Posterior cingulate gyrus (tissue), 11 donors: ENCODE results near the gene HMMR.
A peak's percentile ranks its signal among the peaks of the same experiment; 100 is the strongest.

ENCODE experiments used
- DNase-seq, 10 donors: peaks; one replicate each; pipeline versions ENCODE4 v3.0.0 to v3.0.0-alpha.2; 2020 to 2021; ENCODE audit warnings: mixed read lengths in 3 of 10
- intact Hi-C: fragments of 100-400 bp; cut with DNase I; formaldehyde crosslinking; loops from one replicate; pipeline ENCODE4 v1.15.1; 2023

Gene HMMR

DNA sequence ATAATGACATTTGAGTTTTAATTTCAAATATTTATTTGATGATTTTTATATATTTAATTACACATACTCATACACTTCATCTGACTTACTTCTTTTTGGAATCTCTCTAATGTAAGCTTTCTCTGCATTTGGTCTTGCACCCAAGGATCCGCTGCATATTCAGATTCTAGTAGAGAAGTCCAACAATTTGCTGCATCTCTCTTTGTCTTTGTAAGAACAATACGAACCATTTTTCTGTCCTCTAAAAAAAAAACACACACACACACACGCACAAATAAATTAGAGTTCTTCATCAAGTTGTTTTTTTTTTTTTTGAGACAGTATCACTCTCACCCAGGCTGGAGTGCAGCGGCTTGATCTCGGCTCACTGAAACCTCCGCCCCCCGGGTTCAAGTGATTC, 3.6 kb upstream of the HMMR start:
- peak in 1 of 10 donors; percentile 63 for DNase-seq
- intact Hi-C loops: loop anchor here (2.0 kb wide), 1 partner anchor 18 kb away; no protein-coding TSS in a partner anchor

DNA sequence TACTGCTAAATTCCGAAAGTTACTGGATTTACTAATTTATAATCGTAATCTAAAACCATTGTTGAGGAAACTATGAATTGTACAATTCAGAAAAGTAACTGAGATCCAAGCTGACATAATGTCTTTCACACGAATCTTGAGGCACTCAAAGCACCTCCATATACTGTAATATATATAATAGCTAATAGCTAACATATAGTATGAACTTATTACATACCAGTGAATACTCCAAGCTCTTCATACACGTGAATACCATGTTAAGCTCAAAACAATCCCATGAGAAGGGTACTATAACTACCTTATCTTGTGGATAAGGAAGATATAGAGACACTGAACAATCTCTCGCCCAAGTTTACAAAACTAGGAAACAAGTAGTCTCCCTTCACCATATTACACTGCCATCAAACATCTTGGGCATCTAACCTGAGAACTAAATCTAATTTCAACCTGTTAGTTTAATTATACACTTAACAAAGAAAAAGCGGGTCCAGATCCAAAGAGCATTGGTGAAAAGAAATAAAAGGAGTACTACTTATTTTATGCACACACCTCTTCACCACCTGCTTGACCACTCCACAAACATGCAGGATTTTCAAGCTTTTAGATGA, 1.6 kb upstream of the HMMR start:
- DNase-seq: no peak
- intact Hi-C loops: no loop called here

DNA sequence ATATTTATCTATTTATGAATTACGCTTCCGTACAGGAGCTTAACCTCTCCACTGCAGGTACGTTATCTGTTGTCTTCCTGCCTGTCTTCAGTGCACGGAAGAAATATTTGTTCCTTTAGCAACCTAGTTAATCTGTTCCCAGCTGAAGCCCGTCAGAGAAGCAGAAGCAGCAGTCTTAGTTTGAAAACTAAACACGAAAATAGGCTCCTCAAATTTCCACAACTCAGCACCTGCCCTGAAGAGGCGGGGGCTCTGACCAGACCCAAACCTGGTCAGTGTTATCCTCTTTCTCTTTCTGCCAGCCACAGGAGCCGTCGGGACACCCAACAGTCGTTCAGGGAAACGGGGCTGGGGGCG, 992 bp upstream of the HMMR start:
- intact Hi-C loops: no loop called here
- DNase-seq: no peak

DNA sequence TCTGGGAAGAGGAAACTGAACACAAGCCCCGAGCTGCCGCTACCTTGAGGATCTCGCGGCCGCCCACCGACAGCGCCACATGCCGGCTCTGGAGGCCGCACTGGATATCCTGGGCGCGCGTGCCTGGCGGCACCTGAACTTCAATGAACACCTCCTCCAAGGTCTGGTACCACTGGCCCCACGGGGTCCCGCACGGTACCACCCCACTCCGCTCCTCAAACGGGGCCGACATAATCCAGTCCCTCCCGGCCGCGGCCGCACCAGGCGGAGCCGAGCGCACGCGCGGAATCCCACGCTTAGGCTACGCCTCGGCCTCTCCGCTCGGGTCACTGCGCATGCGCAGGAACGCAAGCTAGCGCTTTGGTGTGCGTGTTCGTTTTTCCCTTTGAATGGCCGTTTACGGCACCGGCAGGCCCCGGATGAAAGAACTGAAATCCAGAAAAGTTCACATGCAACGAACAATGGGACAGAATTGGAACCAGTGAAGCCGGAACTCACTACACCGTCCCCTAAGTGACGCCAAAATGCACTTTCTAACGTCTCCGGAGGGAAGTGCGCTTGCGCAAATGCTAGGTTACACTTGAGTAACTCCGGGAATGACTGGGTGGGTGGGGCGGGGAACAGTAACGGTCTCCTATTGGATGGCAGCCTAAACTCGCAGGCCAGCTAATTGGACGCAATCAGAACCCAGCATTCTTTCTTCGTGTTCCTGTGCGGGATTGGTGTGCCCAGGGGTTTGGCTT, 442 bp upstream of the HMMR start, which contains the start of gene NUDCD2:
Gene NUDCD2, minus strand, starts transcription at position 284 of the 743 bp plus-strand sequence. Its CDS starts 52 bp downstream, at position 232.
- peak; percentile 90 to 99 (median 95) for DNase-seq

DNA sequence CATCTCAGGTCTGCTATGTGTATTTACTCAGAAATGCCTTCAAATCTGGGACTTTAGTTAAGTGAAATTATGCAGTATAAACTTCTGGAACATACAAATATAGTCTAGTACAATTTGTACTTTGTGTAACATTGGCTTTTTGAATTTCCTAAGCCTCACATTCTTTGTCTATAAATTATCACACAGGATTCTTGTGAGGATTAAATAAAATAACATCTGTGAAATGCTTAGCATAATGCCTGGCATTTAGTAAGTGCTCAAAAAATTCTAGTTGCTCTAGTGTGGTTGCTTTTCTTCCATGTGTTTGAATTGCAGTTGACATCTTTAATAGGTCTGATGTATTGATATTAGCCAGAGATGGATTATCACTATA, 2.6 kb downstream of the HMMR start:
- intact Hi-C loops: no loop called here
- DNase-seq: no peak

More for the DNA sequence above, 442 bp upstream of the HMMR start, which contains the start of gene NUDCD2:
- intact Hi-C loops: loop anchor here (1.0 kb wide), 1 partner anchor 45 kb away; the partner anchor contains the start of gene MAT2B

DNA sequence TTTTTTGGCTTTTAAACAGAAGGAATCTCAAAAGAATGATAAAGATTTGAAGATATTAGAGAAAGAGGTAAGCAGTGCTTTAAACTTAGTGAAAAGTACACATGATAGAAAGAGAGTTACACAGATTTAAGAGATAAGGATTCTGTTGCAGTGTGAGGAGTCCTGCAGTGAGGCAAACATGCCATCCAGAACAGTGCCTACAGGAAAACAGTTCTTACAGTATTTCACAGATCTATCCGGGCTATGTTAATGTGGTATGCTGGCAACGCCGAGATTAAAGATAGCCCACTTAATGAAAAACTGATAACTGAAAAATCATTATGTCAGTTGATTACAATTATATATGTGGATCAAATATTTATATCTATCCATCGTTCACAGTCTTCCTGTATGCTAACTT, 7.2 kb downstream of the HMMR start:
- intact Hi-C loops: no loop called here
- no peak for DNase-seq

DNA sequence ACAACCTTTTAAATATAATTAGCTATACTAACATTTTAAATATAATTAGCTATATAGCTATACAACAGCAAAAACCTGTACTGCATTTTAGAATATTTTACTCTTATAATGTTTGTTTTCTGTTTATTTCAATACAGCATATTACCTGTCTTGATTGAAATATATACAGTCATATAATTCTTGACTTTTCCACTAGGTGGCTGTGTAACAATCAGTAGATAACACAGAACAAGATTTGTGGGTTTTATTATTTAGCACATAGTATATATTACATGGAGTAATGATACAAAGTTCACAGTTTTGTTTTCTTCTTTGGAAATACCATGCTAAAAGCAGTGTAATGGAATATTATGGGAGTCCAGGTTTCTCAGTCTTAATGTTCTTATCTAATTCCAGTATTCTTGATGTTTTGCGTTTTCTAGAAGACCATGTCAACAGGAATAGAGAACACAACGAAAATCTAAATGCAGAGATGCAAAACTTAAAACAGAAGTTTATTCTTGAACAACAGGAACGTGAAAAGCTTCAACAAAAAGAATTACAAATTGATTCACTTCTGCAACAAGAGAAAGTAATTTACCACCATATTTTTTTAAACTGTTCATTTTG, 13.3 kb downstream of the HMMR start:
- intact Hi-C loops: no loop called here
- DNase-seq: no peak

DNA sequence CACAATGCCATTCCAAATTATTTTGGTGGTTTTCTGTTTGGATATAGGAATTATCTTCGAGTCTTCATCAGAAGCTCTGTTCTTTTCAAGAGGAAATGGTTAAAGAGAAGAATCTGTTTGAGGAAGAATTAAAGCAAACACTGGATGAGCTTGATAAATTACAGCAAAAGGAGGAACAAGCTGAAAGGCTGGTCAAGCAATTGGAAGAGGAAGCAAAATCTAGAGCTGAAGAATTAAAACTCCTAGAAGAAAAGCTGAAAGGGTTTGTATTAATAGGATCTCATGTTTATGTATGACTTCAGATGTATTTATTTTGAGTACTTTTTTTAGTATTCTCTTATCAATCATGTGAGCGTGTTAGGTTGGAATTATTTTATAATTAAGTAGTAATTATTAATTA, 15.0 kb downstream of the HMMR start:
- intact Hi-C loops: no loop called here
- no peak for DNase-seq

DNA sequence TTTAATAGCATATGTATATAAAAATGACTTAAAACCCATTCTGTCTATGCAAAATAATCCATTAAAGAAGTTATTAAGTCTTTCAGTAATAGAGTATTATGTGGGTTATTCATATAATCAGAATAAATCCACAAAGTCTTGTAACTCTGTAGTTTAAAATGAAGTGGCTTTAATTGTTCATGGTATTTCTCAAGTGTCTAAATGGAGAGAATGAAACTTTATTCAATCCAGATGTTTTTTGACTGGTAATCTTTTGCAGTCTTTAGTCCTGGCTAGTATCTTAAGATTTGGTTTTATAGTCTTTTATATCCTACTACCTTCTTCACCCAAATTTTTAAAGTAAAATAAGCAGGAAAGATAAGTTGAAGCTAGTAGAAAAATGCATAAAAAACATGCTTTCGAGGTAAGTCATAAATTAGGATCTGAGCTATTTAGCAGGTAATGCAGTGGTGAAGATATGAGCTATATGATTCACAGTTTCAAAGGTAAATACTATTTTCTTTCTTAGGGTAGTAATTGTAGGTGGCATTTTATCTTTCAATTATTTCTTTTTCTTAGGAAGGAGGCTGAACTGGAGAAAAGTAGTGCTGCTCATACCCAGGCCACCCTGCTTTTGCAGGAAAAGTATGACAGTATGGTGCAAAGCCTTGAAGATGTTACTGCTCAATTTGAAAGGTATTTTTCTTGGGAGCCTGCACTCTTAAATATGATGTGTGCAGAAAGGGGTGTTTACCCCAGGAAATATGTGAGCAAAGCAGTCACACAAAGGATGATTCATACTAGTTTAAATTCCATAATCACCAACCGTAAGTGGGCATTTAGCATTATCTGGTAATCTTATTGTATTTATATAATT, 17.9 kb downstream of the HMMR start:
- DNase-seq: no peak
- intact Hi-C loops: no loop called here

DNA sequence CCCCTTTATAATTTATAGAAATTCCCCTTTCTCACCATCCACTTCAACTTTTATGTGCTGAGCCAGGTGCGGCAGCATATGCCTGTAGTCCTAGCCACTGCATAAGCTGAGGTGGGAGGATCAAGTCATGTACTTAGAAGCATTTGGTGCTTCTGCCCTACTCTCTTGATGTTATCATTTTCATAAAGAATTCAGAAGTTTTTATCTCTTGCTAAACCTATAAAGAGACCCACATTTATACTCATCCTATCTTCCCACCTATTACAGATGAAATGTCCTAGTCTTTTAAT, 18.5 kb downstream of the HMMR start:
- DNase-seq: no peak
- intact Hi-C loops: no loop called here

DNA sequence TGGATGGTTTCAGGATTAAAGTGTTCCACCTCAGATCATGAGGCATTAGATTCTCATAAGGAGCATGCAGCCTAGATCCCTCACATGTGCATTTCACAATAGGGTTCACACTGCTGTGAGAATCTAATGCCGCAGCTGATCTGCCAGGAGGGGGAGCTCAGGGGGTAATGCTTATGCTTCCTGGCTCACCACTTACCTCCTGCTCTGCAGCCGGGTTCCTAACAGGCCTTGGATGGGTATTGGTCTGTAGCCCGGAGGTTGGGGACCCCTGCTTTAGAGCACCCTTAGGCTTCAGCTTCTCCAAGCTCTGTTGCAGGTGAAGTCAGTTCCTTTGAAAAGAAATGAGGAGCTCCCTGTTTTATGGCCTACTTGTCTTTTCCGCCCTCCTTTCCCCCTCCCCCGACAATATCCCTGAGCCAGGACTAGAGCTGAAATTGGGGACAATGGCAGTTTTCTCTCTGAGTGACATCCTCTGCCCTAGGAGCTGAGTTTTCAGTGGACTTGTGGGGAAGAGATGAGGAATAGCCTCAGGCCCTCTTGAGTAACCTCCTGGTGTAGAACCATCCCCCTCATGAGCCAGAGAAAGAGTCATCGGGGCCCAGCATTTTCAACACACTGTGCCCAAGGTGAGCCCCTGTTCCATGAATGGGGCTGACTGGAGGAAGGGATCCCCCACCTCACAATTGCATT, 28.8 kb downstream of the HMMR start:
- intact Hi-C loops: no loop called here
- no peak for DNase-seq

DNA sequence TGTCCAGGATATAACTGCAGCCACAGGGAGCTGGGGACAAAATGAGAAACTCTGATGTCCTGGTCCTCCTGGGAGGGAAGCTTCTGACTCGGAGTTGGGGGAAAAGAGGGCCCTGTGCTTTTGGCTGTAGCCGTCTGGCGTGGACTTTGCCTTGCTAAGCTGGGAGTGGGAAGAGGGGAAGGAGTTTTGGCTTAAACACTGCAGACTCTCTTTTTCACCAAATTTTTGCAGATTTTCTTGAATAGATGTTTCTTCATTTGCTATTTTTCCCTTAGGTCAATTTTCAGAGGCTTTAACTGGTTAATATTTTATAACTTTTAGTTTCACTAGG, 29.3 kb downstream of the HMMR start:
- no peak for DNase-seq
- intact Hi-C loops: no loop called here

DNA sequence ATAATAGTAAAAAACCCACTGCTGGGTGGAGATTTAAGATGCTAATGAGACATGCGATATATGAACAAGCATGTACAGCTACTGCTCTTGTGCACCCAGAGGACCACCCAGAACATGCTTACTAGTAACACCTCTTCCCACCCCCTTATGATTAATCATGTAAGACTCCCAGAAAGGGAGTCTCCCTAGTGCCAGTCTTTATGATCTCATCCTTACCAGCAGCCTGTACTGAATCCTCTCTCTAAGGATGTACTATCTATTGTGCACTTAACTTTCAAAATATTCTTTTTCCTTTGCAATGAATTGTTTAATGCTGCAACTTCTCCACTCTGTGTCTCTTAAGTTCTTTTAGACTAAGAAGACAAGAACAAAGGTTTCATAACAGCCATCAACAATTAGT, 35.9 kb downstream of the HMMR start:
- no peak for DNase-seq
- intact Hi-C loops: no loop called here

DNA sequence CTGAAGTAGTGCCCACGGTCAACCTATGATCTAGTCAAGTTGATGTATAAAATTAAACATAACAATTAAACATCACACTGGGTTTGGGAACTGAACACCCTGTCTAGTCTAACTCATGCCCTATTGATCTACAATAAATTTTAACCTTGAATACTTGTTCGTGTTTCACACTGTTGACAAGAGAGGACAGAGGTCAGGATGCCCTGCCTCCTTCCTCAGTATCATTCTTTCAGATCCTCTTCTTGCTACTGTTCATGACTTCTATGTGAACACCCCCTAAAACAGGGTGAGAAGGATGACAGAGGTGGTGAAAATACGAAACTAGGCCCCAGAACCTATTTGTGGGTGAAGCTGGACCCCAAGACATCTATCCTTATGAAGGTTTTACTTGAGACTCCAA, 36.9 kb downstream of the HMMR start:
- intact Hi-C loops: no loop called here
- no peak for DNase-seq

DNA sequence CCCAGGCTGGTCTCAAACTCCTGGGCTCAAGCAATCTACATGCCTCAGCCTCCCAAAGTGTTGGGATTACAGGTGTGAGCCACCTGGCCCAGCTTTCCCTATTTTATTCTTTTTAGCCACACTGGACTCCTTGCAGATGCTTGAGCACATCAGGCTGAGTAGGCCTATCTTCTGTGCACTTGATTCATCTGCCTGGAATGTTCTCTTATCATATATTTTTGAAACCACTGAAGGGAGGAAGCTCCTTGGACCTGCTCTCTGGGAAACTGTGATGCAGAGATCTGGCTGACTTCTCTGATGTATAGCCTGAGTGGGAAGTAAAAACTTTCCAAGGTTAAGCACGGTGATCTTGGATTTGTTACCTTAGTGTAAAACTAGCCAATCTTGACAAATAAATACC, 38.5 kb downstream of the HMMR start:
- intact Hi-C loops: no loop called here
- DNase-seq: no peak

DNA sequence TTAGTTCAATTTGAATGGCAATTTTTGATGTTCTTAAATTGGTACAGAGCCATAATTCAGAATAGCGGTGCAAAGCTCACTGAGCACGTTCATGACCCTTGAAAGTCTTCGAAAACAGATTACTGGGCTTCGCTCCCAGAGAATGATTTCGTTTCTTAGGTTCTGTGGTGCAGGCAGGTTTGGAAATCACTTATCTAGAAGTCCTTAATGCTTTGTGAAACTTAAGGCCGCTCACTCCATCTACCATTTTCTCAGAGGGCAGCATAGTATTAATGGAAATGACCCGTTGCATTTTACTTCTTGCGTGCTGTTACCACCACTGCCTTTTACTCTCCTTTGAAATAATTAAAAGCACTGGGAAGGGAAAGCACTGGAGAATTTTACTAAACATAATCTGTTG, 42.1 kb downstream of the HMMR start:
- intact Hi-C loops: no loop called here
- DNase-seq: no peak

DNA sequence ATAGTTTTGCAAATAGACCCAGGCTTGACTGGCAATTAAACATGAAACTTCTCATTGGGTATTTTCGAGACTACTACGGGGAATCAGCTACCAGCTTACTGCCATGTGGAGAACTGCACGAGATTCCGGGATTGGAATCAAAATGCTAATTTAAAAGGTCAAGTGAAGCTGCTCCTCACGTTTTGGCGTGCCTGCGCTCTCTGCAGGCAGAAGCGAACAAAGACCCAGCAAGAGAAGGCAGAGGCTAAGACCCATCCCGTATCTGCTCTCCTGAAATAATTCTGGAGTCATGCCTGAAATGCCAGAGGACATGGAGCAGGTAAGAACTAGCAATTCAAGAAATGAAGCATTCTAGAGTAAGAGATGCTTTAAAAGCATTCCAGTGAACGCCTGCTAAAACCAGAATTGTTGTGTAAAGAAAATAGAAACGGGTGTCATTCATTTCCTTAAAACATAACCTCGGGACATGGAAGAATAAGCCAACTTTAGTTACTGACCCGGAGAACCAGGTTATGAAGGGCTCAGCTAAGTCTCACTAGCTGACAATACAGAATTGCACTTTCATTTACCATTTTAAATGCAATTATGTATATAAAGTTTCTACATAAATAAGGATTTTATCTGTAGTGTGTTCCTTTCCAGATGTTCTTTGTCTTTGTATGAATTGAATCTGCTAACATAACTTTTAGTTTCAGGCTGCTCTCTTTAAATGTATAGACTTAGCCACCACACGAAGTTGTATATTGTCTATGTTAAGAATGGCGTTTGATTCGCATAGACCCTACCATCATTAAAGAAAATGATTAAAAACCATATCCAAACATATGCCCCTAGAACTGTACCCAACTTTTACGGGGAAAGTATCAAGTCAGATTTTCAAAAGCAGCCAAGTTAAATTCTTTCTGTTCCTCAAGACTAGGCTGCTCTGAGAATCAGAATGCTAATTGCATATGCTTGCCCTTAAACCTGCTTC, 43.0 kb downstream of the HMMR start:
- intact Hi-C loops: no loop called here

DNA sequence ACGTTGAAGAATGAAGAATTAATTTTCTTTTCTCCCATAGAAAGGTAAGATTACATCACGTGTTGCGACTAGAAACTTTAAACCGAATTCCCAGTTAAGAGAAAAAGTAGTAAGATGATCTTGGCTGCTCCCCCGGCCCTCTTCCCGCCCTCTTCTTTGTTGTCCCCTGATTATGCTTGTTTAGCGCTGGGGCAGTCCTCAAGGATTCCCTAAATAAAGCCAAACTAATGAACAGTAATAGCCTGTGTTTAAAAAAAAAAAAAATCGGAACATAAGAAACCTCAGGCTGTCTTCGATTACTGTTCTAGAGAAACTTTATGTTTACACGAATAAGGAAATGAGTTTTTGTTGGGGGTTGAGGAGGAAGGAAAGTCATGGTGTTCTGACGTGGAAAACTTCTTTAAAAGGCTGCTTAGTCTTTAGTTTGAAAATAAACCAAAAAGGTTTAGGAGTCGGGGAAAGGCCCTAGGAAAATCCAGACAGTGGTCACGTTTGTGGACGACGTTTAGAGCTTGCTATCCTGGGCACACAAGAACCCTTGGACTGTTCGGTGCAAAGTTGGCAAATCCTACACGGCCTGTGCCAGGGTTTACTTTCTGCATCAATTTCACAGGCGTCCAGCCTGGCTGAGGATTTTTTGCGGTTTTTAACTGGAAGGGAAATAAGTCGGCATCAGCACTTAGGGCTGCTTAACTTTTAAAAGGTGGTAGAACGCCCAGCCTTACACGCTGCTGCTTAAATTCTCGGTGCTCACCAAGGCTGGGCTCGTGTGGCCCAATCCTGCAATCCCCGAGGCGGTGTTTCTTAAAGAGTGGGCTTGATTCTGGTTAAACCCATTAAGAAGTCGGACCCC, 43.9 kb downstream of the HMMR start:
- intact Hi-C loops: no loop called here
- peak in 7 of 10 donors; percentile 19 to 86 (median 43) for DNase-seq

More for the DNA sequence above, 43.0 kb downstream of the HMMR start:
- peak in 6 of 10 donors; percentile 14 to 86 (median 38) for DNase-seq

DNA sequence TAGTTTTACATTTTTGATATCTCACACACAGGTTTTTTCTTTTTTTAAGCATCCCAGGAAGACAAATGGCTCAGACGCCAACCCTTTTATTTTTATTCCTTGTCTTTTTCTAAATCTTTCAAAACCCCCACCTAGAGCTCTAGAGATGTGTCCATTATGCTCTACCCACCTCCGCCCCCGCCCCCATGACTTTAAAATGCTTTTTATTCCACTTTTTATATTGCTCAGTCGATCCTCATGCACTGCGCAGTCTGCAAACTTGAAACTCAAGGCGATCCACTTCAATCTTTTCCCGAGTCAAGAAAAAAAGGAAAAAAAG, 44.6 kb downstream of the HMMR start:
- intact Hi-C loops: loop anchor here (1.0 kb wide), 1 partner anchor 45 kb away; the partner anchor contains the start of genes HMMR and NUDCD2
- no peak for DNase-seq
